Adrenal gland (tissue), 12 donors: ENCODE results near the gene PAQR4. TPM values are rescaled to one million over a fixed set of nuclear protein-coding genes. Genes with fewer than 3 reads are reported as not detected.

Source experiments
- DNase-seq, 7 donors: peaks; one replicate each; pipeline ENCODE4 v3.0.0-alpha.2; 2019 to 2020
- H3K27ac ChIP-seq, 5 donors: fragments of 200-600 bp; sonication (generic) in 4 of 5; 1 replicate in 3 of 5; 2 replicates in 2 of 5; pipeline versions ENCODE4 v1.5.1 to v1.8.0; 2016 to 2020; ENCODE audit warnings: mild to moderate bottlenecking in 1 of 5
- H3K27me3 ChIP-seq: fragments of 200-600 bp; 2 replicates; pipeline ENCODE4 v1.8.0; 2021
- H3K36me3 ChIP-seq, 2 donors: fragments of 200-600 bp; replicated peaks in 1 of 2; 1 replicate in 1 of 2; 2 replicates in 1 of 2; pipeline versions ENCODE4 v1.5.1 to v1.8.0; 2018 to 2022
- H3K4me1 ChIP-seq, 2 donors: fragments of 200-600 bp; replicated peaks in 1 of 2; 1 replicate in 1 of 2; 2 replicates in 1 of 2; pipeline versions ENCODE4 v1.5.1 to v1.8.0; 2018 to 2021
- H3K4me3 ChIP-seq, 4 donors: fragments of 200-600 bp; sonication (generic) in 3 of 4; one replicate each; pipeline ENCODE4 v1.5.1; 2016 to 2018
- H3K9me3 ChIP-seq, 3 donors: fragments of 200-600 bp; sonication (generic) in 1 of 3; replicated peaks in 1 of 3; 1 replicate in 2 of 3; 2 replicates in 1 of 3; pipeline versions ENCODE4 v1.5.1 to v1.8.0; 2016 to 2021
- CTCF ChIP-seq, 6 experiments: fragments of 450-650 bp in 4 of 6; fragments of 200-600 bp in 2 of 6; sonication (generic) in 1 of 6; IDR thresholded peaks; 1 replicate in 5 of 6; 2 replicates in 1 of 6; pipeline versions ENCODE4 v1.5.1 to v1.8.0; 2016 to 2021; ENCODE audit warnings: antibody characterized with exemption in 6 of 6, mild to moderate bottlenecking in 2 of 6, moderate library complexity in 1 of 6
- POLR2A ChIP-seq, 2 donors: fragments of 450-650 bp; IDR thresholded peaks; one replicate each; pipeline ENCODE4 v1.6.1; 2017; ENCODE audit warnings: antibody characterized with exemption in 2 of 2, mild to moderate bottlenecking in 2 of 2, moderate library complexity in 1 of 2
- WGBS, 4 donors: extraction: QIAGEN DNeasy Blood & Tissue Kit in 2 of 4; methylation state at CpG; one replicate each; pipeline versions ENCODE4 v1.1.5 to v1.1.7; 2013 to 2017; 5-methylcytosine and 5-hydroxymethylcytosine counted together
- intact Hi-C, 2 donors: fragments of 100-400 bp; cut with DNase I; formaldehyde crosslinking; loops; one replicate each; pipeline versions ENCODE4 v1.14.1 to v1.15.0; 2022 to 2023
- polyA plus RNA-seq, 3 donors: library from polyadenylated mRNA; stranded (reverse); fragments of 200-250 nt in 2 of 3; fragments of 350-450 nt in 1 of 3; fragmentation: Illumina TruSeq in 1 of 3; extraction: RNeasy Lipid Tissue Mini Kit (QIAGEN cat#74804) in 1 of 3; gene quantifications; one replicate each; pipeline ENCODE4 v1.2.3, GENCODE V29; 2013 to 2014
- total RNA-seq, 9 donors: library from RNA; depleted of rRNA in 4 of 9; stranded (reverse); fragments of >200 nt in 4 of 9; fragments of 120-200 nt in 1 of 9; fragmentation: NEBNext Ultra II Directional in 1 of 9; extraction: Animal tissue kit (Norgen Biotek cat#: 25700) in 1 of 9; gene quantifications; one replicate each; pipeline versions ENCODE4 v1.1.0 to v1.2.4, GENCODE V29; 2013 to 2023
- donor health status: healthy with polysubstance abuse.
- donor health status: Bipolar disorder and iron deficiency.
- donor health status: DM: yes; HTN: yes; CAD: no.
- donor health status: DM: no; HTN: no; CAD: no.
- donor health status: DM: no; HTN: no; CAD: no.
- donor health status: DM: yes; HTN: yes; CAD: no.

PAQR4 gene
- total and polyA plus RNA-seq, 12 donors: 4.1 to 17.0 (median 12.1) TPM

DNA sequence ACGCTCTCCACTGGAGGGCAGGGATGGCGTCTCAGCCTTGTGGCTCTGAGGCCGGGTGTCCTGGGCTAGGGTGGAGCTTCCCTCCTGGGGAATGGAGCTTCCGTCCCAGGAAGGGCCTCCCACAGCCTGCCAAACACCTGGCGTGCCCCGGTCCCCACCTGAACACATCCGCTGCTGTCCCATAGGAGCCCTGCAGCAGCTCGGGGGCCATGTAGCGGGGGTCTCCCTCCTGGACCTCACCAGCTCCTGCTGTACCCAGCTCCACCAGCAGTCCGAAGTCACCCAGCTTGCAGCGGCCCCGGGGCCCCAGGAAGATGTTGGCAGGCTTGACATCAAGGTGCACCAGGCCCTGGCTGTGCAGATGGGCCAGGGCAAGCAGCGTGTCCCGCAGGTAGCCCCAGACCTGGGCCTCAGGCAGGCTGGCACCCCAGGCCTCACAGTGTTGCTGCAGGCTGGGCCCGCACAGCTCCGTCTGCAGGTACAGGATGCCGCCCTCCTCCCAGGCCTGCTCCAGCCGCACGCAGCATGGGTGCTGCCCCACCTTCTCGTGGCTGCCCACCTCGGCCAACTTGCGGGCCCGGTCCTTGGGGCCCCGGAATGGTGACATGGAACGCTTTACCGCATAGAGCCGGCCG is 6.1 kb downstream of the PAQR4 start:
- intact Hi-C loops: no loop called here
- Histone ChIP-seq H3K36me3 (no peaks in the 10 kb centered on the region), H3K27ac (no peak overlapping the region), H3K27me3 (peaks cover 4% of the 10 kb centered on the region), H3K4me1 (peaks cover 7 to 16% of the 10 kb centered on the region in 2 donors), H3K9me3 (no peaks in the 10 kb centered on the region), H3K4me3 (no peak overlapping the region)
- WGBS, 4 donors: 91 to 97% (median 93%) methylated on average over 18 to 28 of the region's 28 CpGs
- no peak for DNase-seq
- TF ChIP-seq CTCF (IDR thresholded peaks at IDR 0.05) (no peak), POLR2A (IDR thresholded peaks at IDR 0.05) (no peak)

DNA sequence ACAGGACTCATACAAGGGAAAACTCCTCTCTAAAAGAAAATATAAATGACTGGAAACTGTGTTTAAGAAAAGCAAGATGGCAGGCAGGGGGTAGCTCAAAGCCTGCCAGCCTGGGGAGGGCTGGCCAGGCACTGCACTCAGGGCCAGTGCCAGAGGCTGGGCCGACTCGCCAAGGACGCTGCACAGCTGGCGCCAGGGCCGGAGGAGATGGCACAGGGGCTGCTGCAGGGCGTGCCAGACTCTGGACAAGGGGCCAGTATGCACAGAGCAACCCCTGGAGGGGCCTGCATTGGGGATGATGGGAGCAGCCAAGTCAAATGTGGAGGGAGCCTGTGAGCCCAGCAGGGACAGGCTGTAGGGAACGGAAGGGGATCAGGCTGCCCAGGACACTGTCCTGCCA is 7.1 kb downstream of the PAQR4 start:
- no peaks in the 10 kb centered on the region for H3K9me3 ChIP-seq
- no peak for DNase-seq
- no peaks in the 10 kb centered on the region for H3K36me3 ChIP-seq
- TF ChIP-seq POLR2A (IDR thresholded peaks at IDR 0.05) (no peak), CTCF (IDR thresholded peaks at IDR 0.05) (no peak)
- peaks cover 4% of the 10 kb centered on the region for H3K27me3 ChIP-seq
- no peak overlapping the region for H3K27ac ChIP-seq
- no peak overlapping the region for H3K4me3 ChIP-seq
- intact Hi-C loops: no loop called here
- 37 to 90% (median 60%) methylated on average over 7 of the region's 7 CpGs for WGBS, 4 donors
- H3K4me1 ChIP-seq: peaks cover 12 to 15% of the 10 kb centered on the region in 2 donors

GRCh38 chr16:2976673-2977072 is 7.5 kb downstream of the PAQR4 start:
- no peaks in the 10 kb centered on the region for H3K9me3 ChIP-seq
- 86 to 96% (median 93%) methylated on average over 12 to 15 of the region's 15 CpGs for WGBS, 4 donors
- intact Hi-C loops: no loop called here
- H3K27ac ChIP-seq: no peak overlapping the region
- DNase-seq: no peak
- H3K4me1 ChIP-seq: peaks cover 12 to 17% of the 10 kb centered on the region in 2 donors
- H3K4me3 ChIP-seq: no peak overlapping the region
- TF ChIP-seq CTCF (IDR thresholded peaks at IDR 0.05): no peak
- no peak for TF ChIP-seq POLR2A (IDR thresholded peaks at IDR 0.05)
- H3K36me3 ChIP-seq: no peaks in the 10 kb centered on the region
- H3K27me3 ChIP-seq: peaks cover 4% of the 10 kb centered on the region

DNA sequence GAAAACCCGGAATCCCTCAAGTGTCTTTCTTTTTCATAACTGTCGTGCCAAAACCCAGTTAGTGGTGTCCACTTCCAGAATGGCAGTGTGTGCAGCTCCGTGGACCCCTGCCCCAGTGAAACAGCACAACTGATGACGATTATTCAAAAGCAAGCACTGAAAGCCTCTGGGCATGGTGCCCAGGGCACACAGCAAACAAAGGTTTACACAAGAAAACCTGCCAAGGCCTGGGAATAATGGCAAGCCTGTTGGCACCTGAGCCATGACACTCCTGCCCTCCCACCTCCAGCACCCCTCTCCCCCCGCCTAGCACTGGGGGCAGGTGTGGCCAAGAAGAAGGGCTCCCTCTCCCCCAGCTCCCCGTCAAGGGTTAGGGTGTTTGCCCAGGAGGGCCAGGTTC is 8.3 kb downstream of the PAQR4 start:
- no peak for DNase-seq
- Histone ChIP-seq H3K9me3 (no peaks in the 10 kb centered on the region), H3K4me3 (no peak overlapping the region), H3K4me1 (peaks cover 12 to 17% of the 10 kb centered on the region in 2 donors), H3K36me3 (no peaks in the 10 kb centered on the region), H3K27me3 (peaks cover 4% of the 10 kb centered on the region), H3K27ac (no peak overlapping the region)
- intact Hi-C loops: no loop called here
- TF ChIP-seq POLR2A (IDR thresholded peaks at IDR 0.05): no peak
- no peak for TF ChIP-seq CTCF (IDR thresholded peaks at IDR 0.05)
- 73 to 84% (median 80%) methylated on average over 5 to 6 of the region's 6 CpGs for WGBS, 4 donors
